GM12801 (cell line): Measurements from ENCODE around the gene EIF5A2.

Experiments used
- TF ChIP-seq, protein P1 (sequence below): IDR thresholded peaks from one replicate; pipeline ENCODE4 v1.5.1; 2011; ENCODE audit warnings: control low read depth; ENCODE audit not compliant: insufficient read length; ENCODE audit errors: extremely low read depth

EIF5A2 gene

GRCh38 chr3:170889630-170890029 is 18.8 kb downstream of the EIF5A2 start:
- TF ChIP-seq, protein P1, sequence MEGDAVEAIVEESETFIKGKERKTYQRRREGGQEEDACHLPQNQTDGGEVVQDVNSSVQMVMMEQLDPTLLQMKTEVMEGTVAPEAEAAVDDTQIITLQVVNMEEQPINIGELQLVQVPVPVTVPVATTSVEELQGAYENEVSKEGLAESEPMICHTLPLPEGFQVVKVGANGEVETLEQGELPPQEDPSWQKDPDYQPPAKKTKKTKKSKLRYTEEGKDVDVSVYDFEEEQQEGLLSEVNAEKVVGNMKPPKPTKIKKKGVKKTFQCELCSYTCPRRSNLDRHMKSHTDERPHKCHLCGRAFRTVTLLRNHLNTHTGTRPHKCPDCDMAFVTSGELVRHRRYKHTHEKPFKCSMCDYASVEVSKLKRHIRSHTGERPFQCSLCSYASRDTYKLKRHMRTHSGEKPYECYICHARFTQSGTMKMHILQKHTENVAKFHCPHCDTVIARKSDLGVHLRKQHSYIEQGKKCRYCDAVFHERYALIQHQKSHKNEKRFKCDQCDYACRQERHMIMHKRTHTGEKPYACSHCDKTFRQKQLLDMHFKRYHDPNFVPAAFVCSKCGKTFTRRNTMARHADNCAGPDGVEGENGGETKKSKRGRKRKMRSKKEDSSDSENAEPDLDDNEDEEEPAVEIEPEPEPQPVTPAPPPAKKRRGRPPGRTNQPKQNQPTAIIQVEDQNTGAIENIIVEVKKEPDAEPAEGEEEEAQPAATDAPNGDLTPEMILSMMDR = no peak

- TF ChIP-seq, protein P1 = no peak
Measured at GRCh38 chr3:170889132-170889531, 19.3 kb downstream of the EIF5A2 start.

DNA sequence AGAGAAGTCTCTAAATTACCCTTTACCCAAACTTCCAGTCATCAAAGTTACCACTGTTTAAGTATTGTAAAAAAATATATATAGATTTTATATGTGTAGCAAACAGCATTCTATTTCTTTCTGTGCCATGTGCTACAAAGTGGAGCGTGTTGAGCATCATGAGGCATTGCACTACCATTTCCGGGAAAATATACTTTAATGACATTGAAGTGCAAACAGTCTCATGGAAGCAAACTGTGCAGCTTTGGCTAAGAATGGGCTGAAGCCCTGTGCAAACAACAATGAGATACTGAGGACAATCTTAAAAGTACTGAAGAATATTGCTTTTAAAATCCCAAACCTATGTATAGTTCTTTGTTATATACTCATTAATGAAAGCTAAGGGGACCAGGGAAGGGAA is 31.9 kb downstream of the EIF5A2 start:
- TF ChIP-seq, protein P1 = no peak

DNA sequence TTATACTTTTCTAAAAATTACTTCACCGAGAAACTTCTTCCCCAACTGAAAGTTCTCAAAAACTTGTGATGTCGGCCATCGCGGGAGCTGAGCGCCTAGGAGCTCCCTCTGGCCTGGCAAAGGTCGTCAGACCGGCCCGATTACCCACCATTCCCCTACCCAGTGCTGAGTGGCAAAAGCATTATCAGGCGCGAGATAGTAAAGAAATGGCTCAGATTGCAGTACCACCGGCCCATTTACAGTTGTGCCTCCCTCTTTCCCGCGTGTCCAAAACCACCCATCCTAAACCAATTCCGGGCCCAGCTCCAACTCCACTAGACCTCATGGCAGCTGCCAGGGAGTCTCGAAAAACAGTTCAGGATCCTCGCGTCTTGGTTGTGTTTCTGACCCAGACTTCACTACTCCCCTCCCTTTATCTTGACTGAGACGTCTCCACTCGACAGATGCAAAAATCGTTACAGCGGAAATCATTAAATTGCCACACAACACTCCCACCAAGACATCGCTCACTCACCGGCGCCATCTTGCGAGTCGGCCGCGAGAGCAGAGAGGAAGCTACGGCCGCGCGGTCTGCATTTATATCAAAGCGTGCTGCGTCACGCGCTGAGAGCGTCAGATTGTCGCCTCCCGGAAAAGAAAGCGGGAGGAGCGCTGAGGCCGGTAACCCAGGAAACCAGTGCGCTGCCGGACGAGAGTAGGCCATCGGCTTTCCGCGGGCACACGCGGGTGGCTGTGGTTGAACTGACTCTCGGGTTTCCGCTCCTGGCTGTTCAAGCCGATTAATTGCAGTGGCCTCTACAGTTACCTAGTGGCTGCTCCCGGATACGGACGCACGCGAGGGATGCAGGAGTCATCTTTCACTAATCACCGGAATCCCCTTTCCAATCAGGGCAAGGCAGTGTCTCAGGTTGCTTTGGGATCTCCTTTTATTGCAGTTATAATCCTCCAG is 38.5 kb downstream of the EIF5A2 start, which contains the start of gene RPL22L1:
Gene RPL22L1, minus strand, starts transcription at position 551 of the 949 bp plus-strand sequence. Its CDS starts 28 bp downstream, at position 523.
- TF ChIP-seq, protein P1 = no peak

- TF ChIP-seq, protein P1 = no peak
Measured at GRCh38 chr3:170869239-170869590, 39.2 kb downstream of the EIF5A2 start.

- TF ChIP-seq, protein P1 = no peak
Measured at GRCh38 chr3:170868577-170869238, 39.7 kb downstream of the EIF5A2 start.

- TF ChIP-seq, protein P1 = no peak
Measured at GRCh38 chr3:170867143-170867937, 41.1 kb downstream of the EIF5A2 start.
